Panc1 (cell line): ENCODE data around the gene KCNF1. TPM values are rescaled to one million over a fixed set of nuclear protein-coding genes. Genes with fewer than 3 reads are reported as not detected.
A peak's percentile ranks its signal among the peaks of the same experiment; 100 is the strongest.

ENCODE experiments used
- ATAC-seq: fragments of 200-7000 bp; cut with Tn5 transposase; 2 replicates; pipeline ENCODE4 v1.9.1; 2020; ENCODE audit warnings: mild to moderate bottlenecking, moderate library complexity
- BruUV-seq: library from RNA; stranded (reverse); fragments of 400-500 nt; replicated peaks from 2 replicates; lab custom pipeline; 2021; lab: Mats Ljungman, UMichigan
- CTCF ChIA-PET: fragments of 300-600 bp; sonication (Branson Sonifier 250); formaldehyde crosslinking; loops from one replicate; lab custom pipeline; 2022; ENCODE audit warnings: antibody characterized with exemption; lab: Charles Lee
- POLR2A ChIA-PET: fragments of 300-600 bp; sonication (Branson Sonifier 250); formaldehyde crosslinking; loops from one replicate; lab custom pipeline; 2022; ENCODE audit warnings: antibody characterized with exemption; lab: Charles Lee
- DNase-seq: peaks from one replicate; pipeline ENCODE4 v3.0.0-alpha.2; 2010; ENCODE audit warnings: low read depth, low spot score
- H3K27ac ChIP-seq: 2 replicates; pipeline ENCODE4 v1.5.1; 2011; ENCODE audit warnings: mild to moderate bottlenecking, low read length, inconsistent platforms
- H3K27me3 ChIP-seq: fragments of 200-500 bp; sonication (Bioruptor generic); 2 replicates; pipeline ENCODE4 v1.6.0; 2014; ENCODE audit warnings: low read length, inconsistent platforms; ENCODE audit not compliant: control insufficient read depth, insufficient read depth
- H3K36me3 ChIP-seq: fragments of 200-500 bp; sonication (Bioruptor generic); 2 replicates; pipeline ENCODE4 v1.5.1; 2014; ENCODE audit warnings: inconsistent platforms, mild to moderate bottlenecking, low read length, moderate library complexity; ENCODE audit not compliant: control insufficient read depth, insufficient read depth
- H3K4me1 ChIP-seq: 2 replicates; pipeline ENCODE4 v1.5.1; 2011; ENCODE audit warnings: inconsistent platforms, mild to moderate bottlenecking, low read length, moderate library complexity; ENCODE audit not compliant: control insufficient read depth, insufficient read depth
- H3K4me3 ChIP-seq, 2 experiments: 2 replicates each; pipeline ENCODE4 v1.5.1; 2011 to 2012; ENCODE audit warnings: low read depth in 2 of 2, low read length in 2 of 2, mild to moderate bottlenecking in 2 of 2, inconsistent platforms in 1 of 2, moderate library complexity in 1 of 2
- H3K9me3 ChIP-seq: fragments of 200-500 bp; sonication (Bioruptor generic); 2 replicates; pipeline ENCODE4 v1.5.1; 2014; ENCODE audit warnings: low read depth, mild to moderate bottlenecking, inconsistent platforms, low read length, moderate library complexity; ENCODE audit not compliant: control insufficient read depth, insufficient read depth
- CTCF ChIP-seq: fragments of 450-650 bp; IDR thresholded peaks from 2 replicates; pipeline ENCODE4 v1.5.1; 2017; ENCODE audit warnings: mild to moderate bottlenecking
- POLR2AphosphoS5 ChIP-seq: IDR thresholded peaks from 2 replicates; pipeline ENCODE4 v1.6.1; 2012; ENCODE audit warnings: mild to moderate bottlenecking, low read depth, low read length, moderate library complexity
- REST ChIP-seq, 2 experiments: IDR thresholded peaks; 2 replicates each; pipeline ENCODE4 v1.6.1; 2011 to 2012; ENCODE audit warnings: low read depth in 2 of 2, control low read depth in 1 of 2, low read length in 1 of 2, mild to moderate bottlenecking in 1 of 2, moderate library complexity in 1 of 2; ENCODE audit not compliant: insufficient read depth in 1 of 2
- SIN3A ChIP-seq: IDR thresholded peaks from 2 replicates; pipeline ENCODE4 v1.6.1; 2012; ENCODE audit warnings: low read depth, mild to moderate bottlenecking, low read length, moderate library complexity, borderline replicate concordance; ENCODE audit not compliant: insufficient read depth
- TCF7L2 ChIP-seq: IDR thresholded peaks from 2 replicates; pipeline ENCODE4 v1.6.1; 2011; ENCODE audit warnings: mild to moderate bottlenecking, low read depth, low read length, inconsistent platforms
- in situ Hi-C: cut with HindIII; loops from 2 replicates; pipeline ENCODE4 v1.10.0; 2016; ENCODE audit warnings: low sequenced_read_pairs, low pct_unique_long_range_greater_than_20kb
- intact Hi-C: fragments of 100-400 bp; cut with micrococcal nuclease; formaldehyde crosslinking; loops from one replicate; pipeline ENCODE4 v1.10.0; 2022; ENCODE audit not compliant: unreplicated experiment
- total RNA-seq: library from RNA; stranded (reverse); gene quantifications from one replicate; pipeline ENCODE4 v1.2.1, GENCODE V29; 2021; ENCODE audit not compliant: unreplicated experiment

KCNF1 gene
- total RNA-seq, 1 experiment from 2014 or later: 0.39 TPM

- Histone ChIP-seq H3K27ac (no peak overlapping the region), H3K36me3 (no peaks in the 10 kb centered on the region), H3K9me3 (no peaks in the 10 kb centered on the region), H3K27me3 (peaks cover 12% of the 10 kb centered on the region), H3K4me3 (no peak overlapping the region), H3K4me1 (no peaks in the 10 kb centered on the region)
- intact Hi-C loops: no loop called here
- BruUV-seq: no TSS peak
- DNase-seq (no peak), ATAC-seq (no peak)
- POLR2A ChIA-PET: no interaction called here
- in situ Hi-C loops: no loop called here
- CTCF ChIA-PET: no interaction called here
- no peak for TF ChIP-seq POLR2AphosphoS5
- TF ChIP-seq SIN3A: no peak
- no peak for TF ChIP-seq TCF7L2
- no peak for TF ChIP-seq REST (IDR thresholded peaks at IDR 0.05; ENCODE audit: insufficient read depth in 1 of 2, low read depth in 2 of 2, low read length in 1 of 2)
- TF ChIP-seq CTCF: no peak
Observed at GRCh38 chr2:10864251-10864650, 47.5 kb upstream of the KCNF1 start.

- H3K27ac ChIP-seq: no peak overlapping the region
- H3K27me3 ChIP-seq: peaks cover 5% of the 10 kb centered on the region
- CTCF ChIA-PET: interaction anchor here (0.6 kb wide), 1 partner anchor 36 kb away, joined by 4 read pairs; no protein-coding TSS in a partner anchor
- TF ChIP-seq REST (IDR thresholded peaks at IDR 0.05; ENCODE audit: insufficient read depth in 1 of 2, low read depth in 2 of 2, low read length in 1 of 2) (no peak), SIN3A (no peak), TCF7L2 (no peak), POLR2AphosphoS5 (no peak), CTCF (peak; percentile 29; the same call in 1 of the 2 replicates)
- ATAC-seq (peak; percentile 59; the same call in 1 of the 2 replicates), DNase-seq (peak; percentile 2)
- POLR2A ChIA-PET: no interaction called here
- intact Hi-C loops (no loop called here), in situ Hi-C loops (no loop called here)
- BruUV-seq: no TSS peak
- no peaks in the 10 kb centered on the region for H3K9me3 ChIP-seq
- no peaks in the 10 kb centered on the region for H3K4me1 ChIP-seq
- H3K36me3 ChIP-seq: no peaks in the 10 kb centered on the region
- no peak overlapping the region for H3K4me3 ChIP-seq
Observed at GRCh38 chr2:10864861-10865636, 46.7 kb upstream of the KCNF1 start.
